ENCODE data around the gene KCNK15.

- TF ChIP-seq CTCF (IDR thresholded peaks at IDR 0.05) (no peak), EZH2 (IDR thresholded peaks at IDR 0.05; ENCODE audit: borderline replicate concordance, insufficient read depth, low read depth, low read length, poor library complexity, severe bottlenecking) (no peak)
These were observed 1.6 kb upstream of the KCNK15 start for GRCh38 chr20:44743916-44744655.
